ENCODE data around the gene SRA1. TPM values are rescaled to one million over a fixed set of nuclear protein-coding genes. Genes with fewer than 3 reads are reported as not detected.
A peak's percentile ranks its signal among the peaks of the same experiment; 100 is the strongest.

SRA1 gene
- total RNA-seq, 1 experiment from 2014 or later, result 37.8 TPM

GRCh38 chr5:140556438-140556837 lies 835 bp downstream of the SRA1 start (continued):
- TF ChIP-seq ZNF532 (CRISPR knock-in tag; IDR thresholded peaks at IDR 0.05; ENCODE audit: borderline replicate concordance) (no peak), MAX (CRISPR knock-in tag; IDR thresholded peaks at IDR 0.05) (no peak), ZNF425 (CRISPR knock-in tag; conservative IDR thresholded peaks at IDR 0.05) (no peak), SMAD3 (CRISPR knock-in tag; IDR thresholded peaks at IDR 0.05; ENCODE audit: borderline replicate concordance) (no peak), RELA (CRISPR knock-in tag; IDR thresholded peaks at IDR 0.05; ENCODE audit: borderline replicate concordance) (no peak)

- CTCF ChIA-PET, result interaction anchor here (0.8 kb wide), 1 partner anchor 9 kb away, joined by 3 read pairs; the partner anchor contains the start of gene EIF4EBP3
Observed at GRCh38 chr5:140555747-140556312, 1.4 kb downstream of the SRA1 start.

GRCh38 chr5:140554454-140554853 lies 2.8 kb downstream of the SRA1 start:
- Mint-ChIP-seq H3K4me3 (no peak overlapping the region), H3K9me3 (no peaks in the 10 kb centered on the region), H3K4me1 (peaks cover 24% of the 10 kb centered on the region), H3K27me3 (ENCODE audit: low read depth) (no peaks in the 10 kb centered on the region), H3K27ac (no peak overlapping the region), H3K36me3 (peaks cover 38% of the 10 kb centered on the region)
- ChIA-PET POLR2A (no interaction called here), CTCF (interaction anchor here (0.9 kb wide), 1 partner anchor 208 kb away, joined by 4 read pairs; the partner anchor contains the start of gene HBEGF)
- ATAC-seq (no peak), DNase-seq (ENCODE audit: low spot score) (no peak)
- TF ChIP-seq ERG (CRISPR knock-in tag; IDR thresholded peaks at IDR 0.05) (no peak), GTF2I (CRISPR knock-in tag; conservative IDR thresholded peaks at IDR 0.05) (no peak), GABPB1 (CRISPR knock-in tag; IDR thresholded peaks at IDR 0.05) (peak; percentile 41; the same call in 1 of the 2 replicates), ZNF281 (CRISPR knock-in tag; IDR thresholded peaks at IDR 0.05) (no peak), ZNF671 (CRISPR knock-in tag; IDR thresholded peaks at IDR 0.05) (no peak)

More at GRCh38 chr5:140555747-140556312, 1.4 kb downstream of the SRA1 start:
- Mint-ChIP-seq H3K36me3 (peaks cover 28% of the 10 kb centered on the region), H3K4me3 (peak overlapping the region; percentile 87), H3K4me1 (peaks cover 24% of the 10 kb centered on the region), H3K9me3 (no peaks in the 10 kb centered on the region), H3K27ac (peak overlapping the region; percentile 9), H3K27me3 (ENCODE audit: low read depth) (no peaks in the 10 kb centered on the region)
- POLR2A ChIA-PET, result interaction anchor here (1.3 kb wide), 1 partner anchor 9 kb away, joined by 4 read pairs; the partner anchor contains the start of gene EIF4EBP3
- TF ChIP-seq CDX4 (CRISPR knock-in tag; IDR thresholded peaks at IDR 0.05; ENCODE audit: borderline replicate concordance) (no peak), NR3C1 (CRISPR knock-in tag; conservative IDR thresholded peaks at IDR 0.05; ENCODE audit: low read depth) (no peak), FOXJ3 (CRISPR knock-in tag; IDR thresholded peaks at IDR 0.05; ENCODE audit: borderline replicate concordance) (no peak), IRF2 (CRISPR knock-in tag; IDR thresholded peaks at IDR 0.05; ENCODE audit: borderline replicate concordance, low read depth) (no peak), ZNF138 (CRISPR knock-in tag; conservative IDR thresholded peaks at IDR 0.05) (no peak), GTF2I (CRISPR knock-in tag; conservative IDR thresholded peaks at IDR 0.05) (no peak), ATF6 (CRISPR knock-in tag; IDR thresholded peaks at IDR 0.05) (no peak)
- no peak for ATAC-seq
- no peak for DNase-seq (ENCODE audit: low spot score)
